Heart right ventricle (tissue), 16 donors: ENCODE data around the gene ZNF697. TPM values are rescaled to one million over a fixed set of nuclear protein-coding genes. Genes with fewer than 3 reads are reported as not detected.

Source experiments
- ATAC-seq, 8 donors: fragments of 200-7000 bp; cut with Tn5 transposase; one replicate each; pipeline ENCODE4 v1.9.1; 2020; ENCODE audit warnings: mild to moderate bottlenecking in 8 of 8, moderate library complexity in 8 of 8, moderate number of reproducible peaks in 1 of 8
- DNase-seq, 2 donors: peaks; one replicate each; pipeline ENCODE4 v3.0.0-alpha.2; 2020
- H3K27ac ChIP-seq, 10 donors: fragments of 200-600 bp; sonication (generic) in 2 of 10; one replicate each; pipeline versions ENCODE4 v1.5.0 to v1.8.0; 2020 to 2022; ENCODE audit warnings: mild to moderate bottlenecking in 3 of 10
- H3K27me3 ChIP-seq, 7 donors: fragments of 200-600 bp; one replicate each; pipeline ENCODE4 v1.8.0; 2021 to 2022; ENCODE audit warnings: mild to moderate bottlenecking in 2 of 7
- H3K36me3 ChIP-seq, 9 donors: fragments of 200-600 bp; sonication (generic) in 1 of 9; one replicate each; pipeline versions ENCODE4 v1.5.0 to v1.8.0; 2020 to 2022; ENCODE audit warnings: mild to moderate bottlenecking in 2 of 9
- H3K4me1 ChIP-seq, 9 donors: fragments of 200-600 bp; sonication (generic) in 1 of 9; one replicate each; pipeline versions ENCODE4 v1.5.0 to v1.8.0; 2020 to 2022; ENCODE audit warnings: mild to moderate bottlenecking in 4 of 9
- H3K4me3 ChIP-seq, 10 donors: fragments of 200-600 bp; sonication (generic) in 2 of 10; one replicate each; pipeline versions ENCODE4 v1.5.0 to v1.8.0; 2020 to 2022; ENCODE audit warnings: mild to moderate bottlenecking in 7 of 10, moderate library complexity in 2 of 10
- H3K9me3 ChIP-seq, 11 donors: fragments of 200-600 bp in 10 of 11; sonication (generic) in 2 of 11; one replicate each; pipeline versions ENCODE4 v1.5.0 to v1.8.0; 2013 to 2022; ENCODE audit warnings: mild to moderate bottlenecking in 2 of 11, control low read depth in 1 of 11, moderate library complexity in 1 of 11
- WGBS, 2 donors: extraction: QIAGEN DNeasy Blood & Tissue Kit; methylation state at CpG; one replicate each; pipeline ENCODE4 v1.1.7; 2013; ENCODE audit warnings: inconsistent platforms in 1 of 2; 5-methylcytosine and 5-hydroxymethylcytosine counted together
- intact Hi-C, 10 donors: fragments of 100-400 bp; cut with DNase I; formaldehyde crosslinking; loops; one replicate each; pipeline versions ENCODE4 v1.11.1 to v1.14.2; 2022
- polyA plus RNA-seq, 2 donors: library from polyadenylated mRNA; stranded (reverse); fragments of 200-250 nt; gene quantifications; one replicate each; pipeline ENCODE4 v1.2.3, GENCODE V29; 2013
- total RNA-seq, 10 donors: library from RNA; stranded (reverse); fragmentation: NEBNext Ultra II Directional in 3 of 10; extraction: Animal tissue kit (Norgen Biotek cat#: 25700) in 3 of 10; gene quantifications; one replicate each; pipeline versions ENCODE4 v1.2.1 to v1.2.4, GENCODE V29; 2021 to 2023
- TF ChIP-seq, protein P1 (sequence below), 9 donors: fragments of 200-600 bp; sonication (generic) in 2 of 9; IDR thresholded peaks; one replicate each; pipeline versions ENCODE4 v1.5.0 to v1.8.0; 2021 to 2022; ENCODE audit warnings: antibody characterized with exemption in 9 of 9, mild to moderate bottlenecking in 5 of 9, moderate library complexity in 1 of 9
- donor health status: Arrhythmogenic right ventricular cardiomyopathy.
- donor health status: ischemic (EF 13 %, LVEDD 7.1; RV severe dilation, severe dysfunction).
- donor health status: healthy with polysubstance abuse.
- donor health status: DM: no; HTN: yes; CAD: no.
- donor health status: DM: no; HTN: no; CAD: no.
- donor health status: ischemic (EF 25% LVEDD 6.9; RV normal size, moderate dysfunction).
- donor health status: ischemic (EF 25% LVEDD 5.7; RV mildly dilated, moderate dysfunction).
- donor health status: healthy.
- donor health status: DM: yes; HTN: yes; CAD: no.
- donor health status: Ischemic cardiomyopathy.
- donor health status: ischemic (EF 35%, LVEDD 5.7; RV mildly dilated, moderate dysfunction).
- donor health status: nonischemic (EF 11% LVEDD 7.7; RV severe dilation, severe dysfunction).
- donor health status: DM: yes; HTN: yes; CAD: no.
- donor health status: PGD.
- donor health status: ischemic (EF 29% LVEDD 5.4; RV normal size, mild dysfunction).
- donor health status: nonischemic (EF 23%, LVEDD 6.1; RV moderate dilation, normal function).

Gene ZNF697
- total and polyA plus RNA-seq, 12 donors = 2.3 to 14.1 (median 10.3) TPM

DNA sequence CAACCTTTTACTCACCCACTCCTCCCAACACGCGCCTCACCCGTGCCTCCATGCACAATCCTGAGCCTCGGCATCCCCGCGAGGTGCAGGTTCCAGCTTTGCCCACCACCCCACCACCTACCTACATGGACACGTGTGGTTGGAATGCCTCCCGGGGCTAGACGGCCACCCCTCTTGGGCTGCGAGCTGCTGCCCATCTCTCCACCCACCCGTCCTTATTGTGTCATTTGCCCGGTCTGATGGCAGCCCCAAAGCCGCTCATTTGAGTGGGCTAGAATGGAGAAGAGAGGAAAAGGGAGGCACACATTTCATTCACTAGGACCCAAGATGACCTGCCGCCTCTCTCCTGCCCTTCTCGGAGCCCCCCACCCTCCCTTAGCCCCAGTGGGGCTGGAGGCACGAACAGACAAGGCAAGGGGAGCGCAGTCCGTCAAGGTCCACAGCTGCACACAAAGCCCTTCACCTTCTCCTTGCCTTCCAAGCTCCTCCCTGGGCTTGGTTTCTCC lies 785 bp downstream of the ZNF697 start:
- ATAC-seq (peak; percentile 3 to 42 (median 16)), DNase-seq (peak; percentile 22 to 29)
- 2 to 3% methylated on average over 18 of the region's 18 CpGs for WGBS, 2 donors
- H3K36me3 ChIP-seq = no peaks in the 10 kb centered on the region
- intact Hi-C loops = loop anchor here in 5 of 10 donors (1.0 to 2.0 kb wide), 3 partner anchors 11 to 15 kb away; no protein-coding TSS in a partner anchor
- TF ChIP-seq, protein P1, sequence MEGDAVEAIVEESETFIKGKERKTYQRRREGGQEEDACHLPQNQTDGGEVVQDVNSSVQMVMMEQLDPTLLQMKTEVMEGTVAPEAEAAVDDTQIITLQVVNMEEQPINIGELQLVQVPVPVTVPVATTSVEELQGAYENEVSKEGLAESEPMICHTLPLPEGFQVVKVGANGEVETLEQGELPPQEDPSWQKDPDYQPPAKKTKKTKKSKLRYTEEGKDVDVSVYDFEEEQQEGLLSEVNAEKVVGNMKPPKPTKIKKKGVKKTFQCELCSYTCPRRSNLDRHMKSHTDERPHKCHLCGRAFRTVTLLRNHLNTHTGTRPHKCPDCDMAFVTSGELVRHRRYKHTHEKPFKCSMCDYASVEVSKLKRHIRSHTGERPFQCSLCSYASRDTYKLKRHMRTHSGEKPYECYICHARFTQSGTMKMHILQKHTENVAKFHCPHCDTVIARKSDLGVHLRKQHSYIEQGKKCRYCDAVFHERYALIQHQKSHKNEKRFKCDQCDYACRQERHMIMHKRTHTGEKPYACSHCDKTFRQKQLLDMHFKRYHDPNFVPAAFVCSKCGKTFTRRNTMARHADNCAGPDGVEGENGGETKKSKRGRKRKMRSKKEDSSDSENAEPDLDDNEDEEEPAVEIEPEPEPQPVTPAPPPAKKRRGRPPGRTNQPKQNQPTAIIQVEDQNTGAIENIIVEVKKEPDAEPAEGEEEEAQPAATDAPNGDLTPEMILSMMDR (IDR thresholded peaks at IDR 0.05) = no peak
- H3K27me3 ChIP-seq = peaks cover 0 to 16% (median 0%) of the 10 kb centered on the region in 7 donors
- no peaks in the 10 kb centered on the region for H3K9me3 ChIP-seq
- H3K4me3 ChIP-seq = peak overlapping the region; percentile 85 to 98 (median 94)
- H3K27ac ChIP-seq = peak overlapping the region; percentile 79 to 97 (median 93)
- H3K4me1 ChIP-seq = peaks cover 0 to 47% (median 21%) of the 10 kb centered on the region in 9 donors

DNA sequence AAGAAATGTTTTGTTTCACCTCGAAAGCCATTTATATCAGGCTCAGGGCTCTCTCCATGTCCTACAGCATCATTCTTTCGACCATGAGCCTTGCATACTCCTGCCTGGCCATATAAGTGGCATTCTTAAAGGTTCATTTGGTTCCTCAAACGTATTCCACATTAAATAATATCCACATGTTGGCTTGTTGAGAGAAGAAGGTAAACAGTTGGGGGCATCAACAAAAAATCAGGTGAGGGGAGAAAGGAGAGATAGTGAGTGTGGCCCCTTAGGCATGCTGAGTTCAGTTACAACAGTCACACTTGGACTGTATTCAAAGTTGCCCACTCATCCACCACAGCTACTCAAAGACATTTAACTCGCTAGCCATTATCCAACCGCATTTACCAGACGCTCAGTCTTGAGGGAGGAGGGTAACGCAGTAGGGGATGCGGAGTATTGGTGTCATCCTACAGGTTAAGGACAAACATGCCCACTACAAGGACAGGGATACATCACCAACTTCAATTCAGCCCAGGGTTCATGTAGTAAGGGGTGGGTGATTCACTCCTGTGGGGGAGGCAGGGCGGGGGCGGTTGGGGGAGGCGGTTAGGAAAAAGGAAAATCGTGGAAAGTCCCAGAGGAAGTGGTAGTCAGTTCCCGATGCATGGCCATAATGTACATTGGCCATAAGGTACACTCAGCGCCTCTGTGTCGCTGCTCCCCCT lies 1.4 kb downstream of the ZNF697 start:
- peaks cover 0 to 47% (median 21%) of the 10 kb centered on the region in 9 donors for H3K4me1 ChIP-seq
- DNase-seq (no peak), ATAC-seq (peak in 2 of 8 donors; percentile 1 to 3)
- TF ChIP-seq, protein P1 (IDR thresholded peaks at IDR 0.05) = no peak
- H3K36me3 ChIP-seq = no peaks in the 10 kb centered on the region
- peak overlapping the region; percentile 85 to 98 (median 94) for H3K4me3 ChIP-seq
- peak overlapping the region in 7 of 10 donors; percentile 92 to 96 (median 93) for H3K27ac ChIP-seq
- 31 to 36% methylated on average over 15 of the region's 15 CpGs for whole genome bisulfite sequencing, 2 donors
- peaks cover 0 to 13% (median 0%) of the 10 kb centered on the region in 7 donors for H3K27me3 ChIP-seq
- H3K9me3 ChIP-seq = no peaks in the 10 kb centered on the region
- intact Hi-C loops = loop anchor here in 5 of 10 donors (1.0 to 2.0 kb wide), 3 partner anchors 10 to 14 kb away; no protein-coding TSS in a partner anchor

DNA sequence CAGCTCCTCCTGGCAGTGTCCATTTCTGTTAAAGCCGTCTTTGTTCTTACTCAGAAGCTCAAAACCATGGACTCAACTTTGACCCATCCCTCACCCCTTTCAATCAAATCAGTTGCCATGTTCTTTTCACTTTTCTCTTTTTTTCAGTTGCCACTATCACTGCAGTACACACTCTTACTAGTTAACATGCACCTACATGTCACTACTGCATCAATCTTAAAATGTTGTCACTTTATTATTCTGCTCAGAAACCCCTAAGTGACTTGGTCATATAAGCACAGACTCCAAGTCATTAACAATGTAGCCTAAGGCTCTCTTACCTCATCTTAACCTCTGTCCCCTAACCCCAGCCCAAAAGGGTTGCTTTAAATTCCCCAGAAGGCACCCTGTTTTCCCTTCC lies 9.0 kb downstream of the ZNF697 start:
- TF ChIP-seq, protein P1 (IDR thresholded peaks at IDR 0.05) = no peak
- ATAC-seq (no peak), DNase-seq (no peak)
- WGBS, 2 donors = 69 to 79% methylated on average over 1 of the region's 1 CpG
- H3K4me3 ChIP-seq = no peak overlapping the region
- H3K4me1 ChIP-seq = peaks cover 0 to 77% (median 51%) of the 10 kb centered on the region in 9 donors
- no peak overlapping the region for H3K27ac ChIP-seq
- H3K36me3 ChIP-seq = no peaks in the 10 kb centered on the region
- no peaks in the 10 kb centered on the region for H3K27me3 ChIP-seq
- no peaks in the 10 kb centered on the region for H3K9me3 ChIP-seq
- intact Hi-C loops = no loop called here

GRCh38 chr1:119637710-119638109 lies 10.4 kb downstream of the ZNF697 start:
- Histone ChIP-seq H3K9me3 (no peaks in the 10 kb centered on the region), H3K4me3 (no peak overlapping the region), H3K36me3 (no peaks in the 10 kb centered on the region), H3K27ac (peak overlapping the region in 1 of 10 donors; percentile 26), H3K4me1 (peaks cover 3 to 79% (median 58%) of the 10 kb centered on the region in 9 donors), H3K27me3 (no peaks in the 10 kb centered on the region)
- intact Hi-C loops = no loop called here
- 60 to 68% methylated on average over 1 of the region's 1 CpG for WGBS, 2 donors
- TF ChIP-seq, protein P1 (IDR thresholded peaks at IDR 0.05) = no peak
- ATAC-seq (no peak), DNase-seq (no peak)
